LNCAP (cell line): ENCODE measurements around the gene AP2B1.

Source experiments
- TF ChIP-seq, protein P1 (sequence below): fragments of 450-650 bp; IDR thresholded peaks from 2 replicates; pipeline ENCODE4 v1.5.1; 2017; ENCODE audit warnings: mild to moderate bottlenecking

The AP2B1 gene

DNA sequence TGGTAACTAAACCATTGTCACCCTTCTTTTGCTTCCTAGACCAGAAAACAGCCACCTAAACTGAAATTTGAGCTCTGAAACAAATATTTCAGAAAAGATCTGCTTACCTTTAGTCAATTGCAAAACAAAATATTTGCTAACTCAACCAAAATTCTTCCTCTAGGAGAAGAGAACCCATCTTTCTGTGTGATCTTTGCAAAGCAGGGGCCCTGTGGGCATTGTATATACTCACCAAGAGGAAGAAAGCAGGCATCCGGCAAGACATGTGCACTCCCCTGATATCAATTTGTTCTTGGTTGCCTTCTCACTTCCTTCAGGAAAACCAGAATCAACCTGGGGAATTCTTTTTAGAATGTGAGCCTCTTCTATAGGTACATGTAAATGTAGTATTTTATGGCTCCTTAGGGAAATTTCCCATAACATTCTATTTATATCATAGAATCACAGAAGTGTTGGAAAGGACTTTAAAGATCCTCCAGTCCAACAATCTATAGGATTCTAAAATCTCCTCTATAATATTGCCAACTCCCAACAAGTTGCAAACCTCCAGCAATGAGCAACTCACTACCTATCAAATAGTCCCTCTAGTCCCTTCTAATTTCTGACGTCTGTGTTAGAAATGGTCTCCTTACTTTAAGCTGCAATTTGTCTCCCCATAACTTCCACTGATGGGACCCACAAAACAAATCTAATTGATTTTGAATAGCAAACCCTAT, 27.5 kb upstream of the AP2B1 start:
- TF ChIP-seq, protein P1, sequence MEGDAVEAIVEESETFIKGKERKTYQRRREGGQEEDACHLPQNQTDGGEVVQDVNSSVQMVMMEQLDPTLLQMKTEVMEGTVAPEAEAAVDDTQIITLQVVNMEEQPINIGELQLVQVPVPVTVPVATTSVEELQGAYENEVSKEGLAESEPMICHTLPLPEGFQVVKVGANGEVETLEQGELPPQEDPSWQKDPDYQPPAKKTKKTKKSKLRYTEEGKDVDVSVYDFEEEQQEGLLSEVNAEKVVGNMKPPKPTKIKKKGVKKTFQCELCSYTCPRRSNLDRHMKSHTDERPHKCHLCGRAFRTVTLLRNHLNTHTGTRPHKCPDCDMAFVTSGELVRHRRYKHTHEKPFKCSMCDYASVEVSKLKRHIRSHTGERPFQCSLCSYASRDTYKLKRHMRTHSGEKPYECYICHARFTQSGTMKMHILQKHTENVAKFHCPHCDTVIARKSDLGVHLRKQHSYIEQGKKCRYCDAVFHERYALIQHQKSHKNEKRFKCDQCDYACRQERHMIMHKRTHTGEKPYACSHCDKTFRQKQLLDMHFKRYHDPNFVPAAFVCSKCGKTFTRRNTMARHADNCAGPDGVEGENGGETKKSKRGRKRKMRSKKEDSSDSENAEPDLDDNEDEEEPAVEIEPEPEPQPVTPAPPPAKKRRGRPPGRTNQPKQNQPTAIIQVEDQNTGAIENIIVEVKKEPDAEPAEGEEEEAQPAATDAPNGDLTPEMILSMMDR: no peak

DNA sequence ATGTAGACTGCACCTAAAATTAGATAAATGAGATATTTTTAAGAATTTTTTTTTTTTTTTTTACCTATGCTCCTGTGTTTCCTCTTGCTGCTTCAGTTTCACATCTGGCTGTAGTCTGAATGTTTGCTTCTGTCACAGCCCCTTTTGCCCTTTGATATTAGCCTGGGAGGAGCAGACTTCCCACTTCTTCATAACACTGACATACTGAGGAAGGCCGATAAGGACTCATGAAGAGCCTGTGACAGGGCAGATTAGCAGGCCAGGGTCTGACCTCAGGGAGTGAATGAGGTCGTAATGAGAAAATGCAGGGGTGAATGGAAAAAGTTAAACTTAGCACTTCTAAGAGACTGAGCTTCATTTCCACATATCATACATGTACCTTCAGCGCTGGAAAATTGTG, 26.4 kb upstream of the AP2B1 start, which contains the start of gene SLFN14:
SLFN14 (minus strand) TSS at position 117 of the 400 bp plus-strand sequence. CDS start 2,757 bp downstream, outside the sequence.
- TF ChIP-seq, protein P1: no peak

DNA sequence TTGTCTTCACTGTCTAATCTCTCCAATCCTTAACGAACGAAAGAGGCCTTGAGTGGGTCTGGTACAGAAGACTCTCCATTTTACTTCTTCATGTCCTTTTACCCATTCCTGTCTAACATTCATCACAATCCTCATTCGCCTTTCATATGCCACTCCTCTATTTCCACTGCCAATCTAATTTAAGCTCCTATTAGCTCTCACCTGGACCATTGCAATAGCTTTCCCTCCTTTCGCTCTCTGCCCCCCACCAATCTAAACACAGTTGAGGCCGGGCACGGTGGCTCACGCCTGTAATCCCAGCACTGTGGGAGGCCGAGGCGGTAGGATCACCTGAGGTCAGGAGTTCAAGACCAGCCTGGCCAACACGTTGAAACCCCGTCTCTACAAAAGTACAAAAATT, 20.2 kb upstream of the AP2B1 start:
- TF ChIP-seq, protein P1: no peak

DNA sequence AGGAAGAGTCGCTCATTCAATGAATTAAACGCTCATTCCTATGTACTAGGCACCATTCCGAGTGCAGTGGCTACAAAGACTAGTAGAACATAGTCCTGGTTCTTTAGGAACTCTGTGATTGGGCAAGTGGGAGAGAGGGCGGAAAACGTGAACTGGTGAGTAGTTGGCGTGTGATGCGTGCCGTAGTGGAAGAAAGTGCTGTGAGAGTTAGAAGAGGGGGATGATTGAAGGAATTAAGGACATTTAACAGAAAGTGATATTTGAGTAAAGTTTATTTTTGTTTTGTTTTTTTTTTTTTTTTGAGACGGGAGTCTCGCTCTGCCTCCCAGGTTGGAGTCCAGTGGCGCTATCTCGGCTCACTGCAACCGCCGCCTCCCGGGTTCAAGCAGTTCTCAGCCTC, 18.6 kb upstream of the AP2B1 start:
- TF ChIP-seq, protein P1: no peak

DNA sequence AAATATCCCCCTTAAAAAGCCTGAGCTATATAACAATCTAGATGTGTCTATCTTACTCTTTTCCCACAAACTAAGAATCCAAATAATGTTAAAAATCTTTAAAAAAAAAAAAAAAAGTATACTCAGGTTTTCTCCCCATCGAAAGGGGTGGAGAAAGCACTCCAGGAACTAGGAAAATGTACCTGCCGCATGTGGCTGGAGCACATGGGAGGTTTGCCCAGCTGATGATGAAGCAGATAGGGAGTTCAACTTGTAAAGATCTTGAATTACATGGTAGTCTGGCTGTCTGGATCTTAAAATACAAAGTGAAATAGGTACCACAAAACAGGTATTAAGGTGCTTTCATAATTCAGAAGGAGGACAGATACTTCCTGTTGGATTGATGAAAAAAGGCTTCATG, 17.7 kb upstream of the AP2B1 start:
- TF ChIP-seq, protein P1: no peak

DNA sequence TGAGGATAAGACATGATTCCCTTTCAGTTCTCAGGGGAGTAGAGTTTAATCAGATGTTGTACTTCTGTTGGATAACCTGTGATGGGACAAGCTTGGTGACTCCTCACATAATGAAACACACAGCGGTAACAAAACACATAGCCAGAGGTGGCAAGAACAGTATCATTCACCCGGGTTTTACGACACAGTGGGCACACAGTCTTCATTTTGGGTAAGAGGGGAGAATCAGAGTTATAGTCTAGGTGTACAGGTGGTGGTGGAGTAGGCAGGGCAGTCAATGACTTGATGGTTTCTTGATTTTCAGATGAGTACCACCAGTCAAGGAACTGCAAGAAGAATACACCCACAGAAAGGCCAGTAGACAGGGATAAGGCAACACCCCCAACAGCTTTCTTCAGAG, 11.4 kb upstream of the AP2B1 start:
- TF ChIP-seq, protein P1: no peak

DNA sequence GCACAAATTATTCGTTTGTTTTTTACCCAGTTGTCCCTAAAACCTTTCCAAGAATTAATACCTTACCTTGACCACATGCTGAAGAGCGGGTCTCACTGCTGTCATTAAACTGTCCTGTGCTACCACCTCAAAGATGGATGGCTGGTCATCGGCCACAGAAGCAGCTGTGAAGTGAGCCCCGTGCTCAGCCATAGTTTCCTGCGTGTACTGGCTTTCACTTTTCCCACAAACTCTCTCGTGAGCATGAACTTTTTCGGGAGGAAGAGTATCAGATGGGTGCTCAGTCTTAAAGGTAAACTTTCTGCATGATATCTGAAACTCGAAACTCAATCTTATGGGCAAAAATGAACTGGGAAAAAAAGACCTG, 9.3 kb upstream of the AP2B1 start:
- TF ChIP-seq, protein P1: no peak
